ENCODE data around the gene SOBP. TPM values are rescaled to one million over a fixed set of nuclear protein-coding genes. Genes with fewer than 3 reads are reported as not detected.

SOBP gene
- total RNA-seq, 4 donors from 2014 or later = 0.26 to 1.5 (median 0.55) TPM

GRCh38 chr6:107646776-107647438 is 157.0 kb downstream of the SOBP start:
- H3K4me1 ChIP-seq = peaks cover 5% of the 10 kb centered on the region
- no peak for DNase-seq (ENCODE audit: low spot score in 2 of 2)
- H3K9me3 ChIP-seq = no peaks in the 10 kb centered on the region
- no peaks in the 10 kb centered on the region for H3K36me3 ChIP-seq
- WGBS = 98% methylated on average over 2 of the region's 2 CpGs
- TF ChIP-seq POLR2A (IDR thresholded peaks at IDR 0.05) = no peak
- TF ChIP-seq CTCF (IDR thresholded peaks at IDR 0.05) = no peak
- no peak for TF ChIP-seq EP300 (IDR thresholded peaks at IDR 0.05)
- TF ChIP-seq POLR2AphosphoS5 (IDR thresholded peaks at IDR 0.05) = no peak
- no peaks in the 10 kb centered on the region for H3K27me3 ChIP-seq
- H3K27ac ChIP-seq = no peak overlapping the region
- H3K4me3 ChIP-seq = no peak overlapping the region

- no peak overlapping the region for H3K27ac ChIP-seq
- TF ChIP-seq POLR2AphosphoS5 (IDR thresholded peaks at IDR 0.05) = no peak
- TF ChIP-seq EP300 (IDR thresholded peaks at IDR 0.05) = no peak
- TF ChIP-seq POLR2A (IDR thresholded peaks at IDR 0.05) = no peak
- no peak for TF ChIP-seq CTCF (IDR thresholded peaks at IDR 0.05)
- no peak for DNase-seq (ENCODE audit: low spot score in 2 of 2)
These were observed 157.6 kb downstream of the SOBP start for GRCh38 chr6:107647439-107647948.

GRCh38 chr6:107648983-107649382 is 159.1 kb downstream of the SOBP start:
- TF ChIP-seq POLR2A (IDR thresholded peaks at IDR 0.05) (no peak), CTCF (IDR thresholded peaks at IDR 0.05) (no peak), EP300 (IDR thresholded peaks at IDR 0.05) (no peak), POLR2AphosphoS5 (IDR thresholded peaks at IDR 0.05) (no peak)
- Histone ChIP-seq H3K27me3 (no peaks in the 10 kb centered on the region), H3K9me3 (no peaks in the 10 kb centered on the region), H3K4me3 (no peak overlapping the region), H3K27ac (no peak overlapping the region), H3K36me3 (no peaks in the 10 kb centered on the region), H3K4me1 (peaks cover 4% of the 10 kb centered on the region)
- no peak for DNase-seq (ENCODE audit: low spot score in 2 of 2)
- 100% methylated on average over 1 of the region's 1 CpG for WGBS

More at GRCh38 chr6:107647439-107647948, 157.6 kb downstream of the SOBP start:
- Histone ChIP-seq H3K36me3 (no peaks in the 10 kb centered on the region), H3K4me1 (peaks cover 4% of the 10 kb centered on the region), H3K27me3 (no peaks in the 10 kb centered on the region), H3K4me3 (no peak overlapping the region), H3K9me3 (no peaks in the 10 kb centered on the region)
- WGBS = 82% methylated on average over 9 of the region's 9 CpGs

GRCh38 chr6:107652526-107653182 is 162.7 kb downstream of the SOBP start:
- no peaks in the 10 kb centered on the region for H3K9me3 ChIP-seq
- no peak overlapping the region for H3K27ac ChIP-seq
- H3K4me3 ChIP-seq = no peak overlapping the region
- no peaks in the 10 kb centered on the region for H3K27me3 ChIP-seq
- TF ChIP-seq EP300 (IDR thresholded peaks at IDR 0.05) (no peak), CTCF (IDR thresholded peaks at IDR 0.05) (no peak), POLR2AphosphoS5 (IDR thresholded peaks at IDR 0.05) (no peak), POLR2A (IDR thresholded peaks at IDR 0.05) (no peak)
- WGBS = 64% methylated on average over 2 of the region's 2 CpGs
- H3K36me3 ChIP-seq = no peaks in the 10 kb centered on the region
- H3K4me1 ChIP-seq = no peaks in the 10 kb centered on the region
- no peak for DNase-seq (ENCODE audit: low spot score in 2 of 2)

- DNase-seq (ENCODE audit: low spot score in 2 of 2) = no peak
- Histone ChIP-seq H3K27ac (no peak overlapping the region), H3K36me3 (no peaks in the 10 kb centered on the region), H3K4me1 (peaks cover 1% of the 10 kb centered on the region), H3K27me3 (no peaks in the 10 kb centered on the region), H3K9me3 (no peaks in the 10 kb centered on the region), H3K4me3 (no peak overlapping the region)
- WGBS = 88% methylated on average over 10 of the region's 10 CpGs
- TF ChIP-seq POLR2A (IDR thresholded peaks at IDR 0.05) = no peak
- no peak for TF ChIP-seq POLR2AphosphoS5 (IDR thresholded peaks at IDR 0.05)
- no peak for TF ChIP-seq CTCF (IDR thresholded peaks at IDR 0.05)
- TF ChIP-seq EP300 (IDR thresholded peaks at IDR 0.05) = no peak
These were observed 163.3 kb downstream of the SOBP start for GRCh38 chr6:107653183-107653580.
